Natural killer cell (primary cell): ENCODE measurements around the gene PIPOX. TPM values are rescaled to one million over a fixed set of nuclear protein-coding genes. Genes with fewer than 3 reads are reported as not detected.

ENCODE experiments used
- ATAC-seq, 3 donors: fragments of 150-1000 bp in 2 of 3; fragments of 200-7000 bp in 1 of 3; cut with Tn5 transposase; 1 replicate in 1 of 3; 2 replicates in 2 of 3; pipeline ENCODE4 v1.10.0; 2021; ENCODE audit warnings: mild to moderate bottlenecking in 2 of 3, moderate library complexity in 2 of 3
- DNase-seq, 2 donors: peaks; one replicate each; pipeline versions ENCODE4 v3.0.0 to v3.0.0-alpha.2; 2013 to 2021; ENCODE audit warnings: mixed read lengths in 1 of 2
- H3K27ac ChIP-seq: one replicate; pipeline ENCODE4 v1.5.1; 2013; ENCODE audit warnings: mild to moderate bottlenecking, low read length
- H3K27me3 ChIP-seq: one replicate; pipeline ENCODE4 v1.6.1; 2013; ENCODE audit warnings: low read length; ENCODE audit not compliant: control insufficient read depth, insufficient read depth
- H3K36me3 ChIP-seq: one replicate; pipeline ENCODE4 v1.6.1; 2013; ENCODE audit warnings: low read length; ENCODE audit not compliant: control insufficient read depth, insufficient read depth
- H3K4me1 ChIP-seq: one replicate; pipeline ENCODE4 v1.6.1; 2013; ENCODE audit warnings: low read length; ENCODE audit not compliant: control insufficient read depth, insufficient read depth
- H3K4me3 ChIP-seq: one replicate; pipeline ENCODE4 v1.5.1; 2013; ENCODE audit warnings: low read length
- H3K9me3 ChIP-seq: one replicate; pipeline ENCODE4 v1.6.1; 2013; ENCODE audit warnings: low read length; ENCODE audit not compliant: control insufficient read depth, insufficient read depth
- H3K27ac Mint-ChIP-seq, 2 donors: one replicate each; pipeline ENCODE4 v1.8.0; 2022; ENCODE audit warnings: mild to moderate bottlenecking in 2 of 2, mixed read lengths in 2 of 2, moderate library complexity in 1 of 2
- H3K27me3 Mint-ChIP-seq, 2 donors: one replicate each; pipeline ENCODE4 v1.8.0; 2022; ENCODE audit warnings: low read depth in 2 of 2, mixed read lengths in 2 of 2
- H3K36me3 Mint-ChIP-seq: one replicate; pipeline ENCODE4 v1.8.0; 2022; ENCODE audit warnings: mixed read lengths
- H3K4me1 Mint-ChIP-seq, 2 donors: one replicate each; pipeline ENCODE4 v1.8.0; 2022; ENCODE audit warnings: mixed read lengths in 2 of 2
- H3K4me3 Mint-ChIP-seq: one replicate; pipeline ENCODE4 v1.8.0; 2022; ENCODE audit warnings: mild to moderate bottlenecking, moderate library complexity, mixed read lengths
- H3K9me3 Mint-ChIP-seq, 2 donors: one replicate each; pipeline ENCODE4 v1.8.0; 2022; ENCODE audit warnings: mixed read lengths in 2 of 2
- WGBS: methylation state at CpG from one replicate; pipeline ENCODE4 v1.1.7; 2013; ENCODE audit warnings: missing lambda C conversion rate; ENCODE audit not compliant: insufficient coverage; 5-methylcytosine and 5-hydroxymethylcytosine counted together
- intact Hi-C: fragments of 100-400 bp; cut with micrococcal nuclease; formaldehyde crosslinking; loops from one replicate; pipeline ENCODE4 v1.14.2; 2022
- total RNA-seq, 4 donors: library from RNA; stranded (reverse); fragments of 120-200 nt in 1 of 4; gene quantifications; one replicate each; pipeline versions ENCODE4 v1.2.3 to v1.2.4, GENCODE V29; 2013 to 2022
- TF ChIP-seq, protein P1 (sequence below): fragments of 200-600 bp; IDR thresholded peaks from one replicate; pipeline ENCODE4 v1.8.0; 2022; ENCODE audit warnings: antibody characterized with exemption

Gene PIPOX
- total RNA-seq, 3 donors from 2014 or later (not counting 1 experiment from before 2014, with no cell fraction given): 3.0 to 5.8 (median 3.4) TPM

DNA sequence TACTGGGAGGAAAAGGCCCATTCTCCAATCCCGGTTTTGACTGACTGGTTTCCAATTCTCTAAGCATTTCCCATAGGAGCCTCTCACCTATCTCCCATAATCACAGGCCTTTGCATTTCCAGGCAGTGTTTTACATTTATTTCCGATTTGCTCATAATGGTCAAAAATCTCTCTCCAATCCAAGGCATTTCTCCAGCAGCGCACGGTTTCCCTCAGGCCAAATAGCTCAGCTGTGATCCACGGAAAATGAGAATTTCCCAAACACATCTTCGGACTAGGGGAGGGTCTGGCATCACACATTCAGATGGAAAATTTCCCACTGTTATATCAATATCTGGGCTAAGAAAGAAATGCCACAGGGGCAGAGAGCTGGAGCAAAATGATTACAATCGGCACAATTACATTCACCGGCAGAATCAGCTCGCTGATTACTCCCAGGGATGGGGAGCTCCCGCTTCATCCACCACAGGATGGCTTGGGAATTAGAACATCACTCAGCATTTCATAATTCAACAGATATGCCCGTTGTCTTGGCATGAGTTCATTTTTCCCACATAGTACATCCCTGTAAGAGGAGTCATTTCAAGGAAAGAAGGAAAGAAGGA, 6.7 kb downstream of the PIPOX start:
- peaks cover 0 to 3% of the 10 kb centered on the region in 2 donors for H3K4me1 Mint-ChIP-seq
- intact Hi-C loops: no loop called here
- no peak for ATAC-seq

DNA sequence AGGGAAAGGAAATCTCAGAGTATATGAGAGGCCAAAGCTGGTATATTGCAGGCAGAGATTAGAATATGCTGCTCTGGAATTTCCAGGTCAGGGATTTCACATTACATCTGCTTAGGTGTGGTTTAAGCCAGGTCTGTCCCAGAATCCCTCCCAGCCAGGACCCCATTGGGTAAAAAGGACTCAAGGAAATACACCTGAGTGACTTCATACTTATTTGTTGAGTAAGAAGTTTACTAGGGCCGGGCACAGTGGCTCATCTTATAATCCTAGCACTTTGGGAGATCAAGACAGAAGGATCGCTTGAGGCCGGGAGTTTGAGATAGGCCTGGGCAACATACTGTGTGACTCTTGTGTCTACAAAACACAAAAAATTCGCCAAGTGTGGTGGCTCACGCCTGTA, 7.2 kb downstream of the PIPOX start:
- Histone ChIP-seq H3K9me3 (no peaks in the 10 kb centered on the region), H3K4me1 (no peaks in the 10 kb centered on the region), H3K4me3 (no peak overlapping the region), H3K27me3 (no peaks in the 10 kb centered on the region), H3K27ac (no peak overlapping the region), H3K36me3 (no peaks in the 10 kb centered on the region)
- WGBS: 88% methylated on average over 5 of the region's 5 CpGs
- no peak overlapping the region for H3K27ac Mint-ChIP-seq
- peaks cover 0 to 4% of the 10 kb centered on the region in 2 donors for H3K27me3 Mint-ChIP-seq
- H3K9me3 Mint-ChIP-seq: no peaks in the 10 kb centered on the region
- no peak overlapping the region for H3K4me3 Mint-ChIP-seq
- no peaks in the 10 kb centered on the region for H3K36me3 Mint-ChIP-seq
- intact Hi-C loops: no loop called here
- H3K4me1 Mint-ChIP-seq: peaks cover 0 to 3% of the 10 kb centered on the region in 2 donors
- ATAC-seq (no peak), DNase-seq (no peak)
- TF ChIP-seq, protein P1, sequence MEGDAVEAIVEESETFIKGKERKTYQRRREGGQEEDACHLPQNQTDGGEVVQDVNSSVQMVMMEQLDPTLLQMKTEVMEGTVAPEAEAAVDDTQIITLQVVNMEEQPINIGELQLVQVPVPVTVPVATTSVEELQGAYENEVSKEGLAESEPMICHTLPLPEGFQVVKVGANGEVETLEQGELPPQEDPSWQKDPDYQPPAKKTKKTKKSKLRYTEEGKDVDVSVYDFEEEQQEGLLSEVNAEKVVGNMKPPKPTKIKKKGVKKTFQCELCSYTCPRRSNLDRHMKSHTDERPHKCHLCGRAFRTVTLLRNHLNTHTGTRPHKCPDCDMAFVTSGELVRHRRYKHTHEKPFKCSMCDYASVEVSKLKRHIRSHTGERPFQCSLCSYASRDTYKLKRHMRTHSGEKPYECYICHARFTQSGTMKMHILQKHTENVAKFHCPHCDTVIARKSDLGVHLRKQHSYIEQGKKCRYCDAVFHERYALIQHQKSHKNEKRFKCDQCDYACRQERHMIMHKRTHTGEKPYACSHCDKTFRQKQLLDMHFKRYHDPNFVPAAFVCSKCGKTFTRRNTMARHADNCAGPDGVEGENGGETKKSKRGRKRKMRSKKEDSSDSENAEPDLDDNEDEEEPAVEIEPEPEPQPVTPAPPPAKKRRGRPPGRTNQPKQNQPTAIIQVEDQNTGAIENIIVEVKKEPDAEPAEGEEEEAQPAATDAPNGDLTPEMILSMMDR: no peak

More for the DNA sequence above, 6.7 kb downstream of the PIPOX start:
- no peaks in the 10 kb centered on the region for H3K36me3 Mint-ChIP-seq
- Histone ChIP-seq H3K27me3 (no peaks in the 10 kb centered on the region), H3K4me1 (no peaks in the 10 kb centered on the region), H3K4me3 (no peak overlapping the region), H3K27ac (no peak overlapping the region), H3K9me3 (no peaks in the 10 kb centered on the region), H3K36me3 (no peaks in the 10 kb centered on the region)
- 93% methylated on average over 10 of the region's 11 CpGs for WGBS
- H3K27me3 Mint-ChIP-seq: peaks cover 0 to 4% of the 10 kb centered on the region in 2 donors
- no peak overlapping the region for H3K27ac Mint-ChIP-seq
- no peak for DNase-seq
- H3K9me3 Mint-ChIP-seq: no peaks in the 10 kb centered on the region
- TF ChIP-seq, protein P1: no peak
- no peak overlapping the region for H3K4me3 Mint-ChIP-seq

DNA sequence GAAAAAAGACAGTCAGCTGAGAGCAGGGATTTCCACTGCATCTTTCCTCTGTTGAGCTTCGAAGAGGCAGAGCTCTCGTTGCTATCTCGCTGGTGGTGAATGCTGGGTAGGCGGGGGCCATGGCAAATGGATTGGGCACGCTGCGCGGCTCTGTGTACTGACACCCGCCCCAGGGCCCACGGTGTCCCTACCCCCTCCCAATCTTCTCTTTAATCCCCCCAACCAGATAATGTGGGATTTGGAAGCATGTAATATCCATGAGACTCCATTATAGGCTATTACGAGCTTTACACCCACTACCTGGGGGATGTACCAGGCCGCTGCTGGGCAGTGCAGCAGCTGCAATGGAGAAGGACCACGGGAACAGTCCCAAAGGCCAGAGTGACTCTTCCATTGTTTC, 8.3 kb downstream of the PIPOX start:
- Mint-ChIP-seq H3K9me3 (no peaks in the 10 kb centered on the region), H3K27ac (no peak overlapping the region), H3K4me3 (no peak overlapping the region), H3K27me3 (peaks cover 0 to 4% of the 10 kb centered on the region in 2 donors), H3K4me1 (peaks cover 0 to 3% of the 10 kb centered on the region in 2 donors), H3K36me3 (no peaks in the 10 kb centered on the region)
- TF ChIP-seq, protein P1: no peak
- no peaks in the 10 kb centered on the region for H3K36me3 ChIP-seq
- ATAC-seq (no peak), DNase-seq (no peak)
- no peaks in the 10 kb centered on the region for H3K9me3 ChIP-seq
- intact Hi-C loops: no loop called here
- no peaks in the 10 kb centered on the region for H3K4me1 ChIP-seq
- H3K27me3 ChIP-seq: no peaks in the 10 kb centered on the region
- no peak overlapping the region for H3K4me3 ChIP-seq
- H3K27ac ChIP-seq: no peak overlapping the region
- 89% methylated on average over 11 of the region's 12 CpGs for WGBS

DNA sequence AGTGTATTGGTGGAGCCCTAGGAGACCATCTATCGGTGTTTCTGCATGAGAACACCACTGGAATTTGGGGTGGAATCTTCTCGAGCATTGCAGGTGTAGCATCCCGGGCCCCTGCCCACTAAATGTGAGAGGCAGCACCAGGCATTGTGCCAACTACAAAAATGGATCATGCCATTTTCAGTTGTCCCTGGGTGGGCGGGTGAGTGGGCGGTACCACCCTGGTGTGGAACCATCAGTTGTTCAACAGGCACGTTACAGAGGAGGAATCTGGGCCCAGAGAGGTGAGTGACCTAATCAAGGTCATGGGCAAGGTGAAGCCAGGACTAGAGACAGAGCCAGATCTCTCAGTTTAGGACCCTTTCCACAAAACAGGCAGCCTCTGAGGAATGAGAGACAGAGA, 8.8 kb downstream of the PIPOX start:
- intact Hi-C loops: no loop called here
- Mint-ChIP-seq H3K9me3 (no peaks in the 10 kb centered on the region), H3K27me3 (peaks cover 0 to 4% of the 10 kb centered on the region in 2 donors), H3K4me3 (no peak overlapping the region), H3K4me1 (no peaks in the 10 kb centered on the region), H3K27ac (no peak overlapping the region), H3K36me3 (no peaks in the 10 kb centered on the region)
- TF ChIP-seq, protein P1: no peak
- no peaks in the 10 kb centered on the region for H3K4me1 ChIP-seq
- ATAC-seq (no peak), DNase-seq (no peak)
- no peaks in the 10 kb centered on the region for H3K36me3 ChIP-seq
- 83% methylated on average over 6 of the region's 6 CpGs for WGBS
- no peak overlapping the region for H3K4me3 ChIP-seq
- no peaks in the 10 kb centered on the region for H3K9me3 ChIP-seq
- no peak overlapping the region for H3K27ac ChIP-seq
- H3K27me3 ChIP-seq: no peaks in the 10 kb centered on the region
